ENCODE measurements around the gene LMBRD1. TPM values are rescaled to one million over a fixed set of nuclear protein-coding genes. Genes with fewer than 3 reads are reported as not detected.
A peak's percentile ranks its signal among the peaks of the same experiment; 100 is the strongest.

The LMBRD1 gene
- total RNA-seq, 2 experiments from 2014 or later, result 12.7 to 16.3 TPM

- Histone ChIP-seq H3K9me2 (ENCODE audit: insufficient read depth, low read length) (no peaks in the 10 kb centered on the region), H3K27ac (ENCODE audit: low read depth, low read length, poor library complexity, severe bottlenecking) (no peak overlapping the region), H2AFZ (ENCODE audit: low read length) (peak overlapping the region; percentile 98), H3K4me3 (ENCODE audit: low read depth, low read length, poor library complexity, severe bottlenecking) (peak overlapping the region; percentile 1), H3K36me3 (ENCODE audit: insufficient read depth, low read length) (no peaks in the 10 kb centered on the region), H3K9me3 (ENCODE audit: low read length) (no peaks in the 10 kb centered on the region), H4K20me1 (ENCODE audit: insufficient read depth, low read length) (no peaks in the 10 kb centered on the region), H3K4me1 (ENCODE audit: insufficient read depth, low read length, poor library complexity, severe bottlenecking) (peaks cover 41% of the 10 kb centered on the region), H3K79me2 (ENCODE audit: insufficient read depth, low read depth, low read length) (no peaks in the 10 kb centered on the region), H3K4me2 (ENCODE audit: low read length) (peak overlapping the region; percentile 52)
- intact Hi-C loops (cut with micrococcal nuclease; ENCODE audit: unreplicated experiment), result loop anchor here (2.0 kb wide), 1 partner anchor 51 kb away; the partner anchor contains the start of gene COL19A1
- BruUV-seq (replicated peaks), result no TSS peak
- TF ChIP-seq CTCF (conservative IDR thresholded peaks at IDR 0.05; ENCODE audit: low read length) (no peak), EZH2phosphoT487 (IDR thresholded peaks at IDR 0.05; ENCODE audit: borderline replicate concordance, low read depth, low read length) (no peak)
- DNase-seq (ENCODE audit: low spot score), result no peak
- POLR2A ChIA-PET, result interaction anchor here (0.5 to 6.0 kb wide), 7 partner anchors 18 to 1254 kb away, joined by 3 to 37 read pairs (median 3); partner anchors contain the start of gene LMBRD1
- CTCF ChIA-PET (ENCODE audit: unreplicated experiment), result no interaction called here
Measured at GRCh38 chr6:69816026-69816425, 19.2 kb upstream of the LMBRD1 start.

GRCh38 chr6:69813508-69813907 is 16.7 kb upstream of the LMBRD1 start:
- H3K4me3 ChIP-seq (ENCODE audit: low read depth, low read length, poor library complexity, severe bottlenecking), result no peak overlapping the region
- H4K20me1 ChIP-seq (ENCODE audit: insufficient read depth, low read length), result no peaks in the 10 kb centered on the region
- peak; percentile 38 for DNase-seq (ENCODE audit: low spot score)
- intact Hi-C loops (cut with micrococcal nuclease; ENCODE audit: unreplicated experiment), result no loop called here
- H3K36me3 ChIP-seq (ENCODE audit: insufficient read depth, low read length), result no peaks in the 10 kb centered on the region
- ChIA-PET CTCF (ENCODE audit: unreplicated experiment) (interaction anchor here (2.7 kb wide), 1 partner anchor 16 kb away, joined by 15 read pairs; the partner anchor contains the start of gene LMBRD1), POLR2A (interaction anchor here (0.6 to 6.0 kb wide), 6 partner anchors 13 to 623 kb away, joined by 3 to 37 read pairs (median 3); partner anchors contain the start of genes COL19A1 and LMBRD1)
- H3K4me2 ChIP-seq (ENCODE audit: low read length), result peak overlapping the region; percentile 54
- no TSS peak for BruUV-seq (replicated peaks)
- peaks cover 41% of the 10 kb centered on the region for H3K4me1 ChIP-seq (ENCODE audit: insufficient read depth, low read length, poor library complexity, severe bottlenecking)
- TF ChIP-seq CTCF (conservative IDR thresholded peaks at IDR 0.05; ENCODE audit: low read length) (no peak), EZH2phosphoT487 (IDR thresholded peaks at IDR 0.05; ENCODE audit: borderline replicate concordance, low read depth, low read length) (no peak)
- H3K27ac ChIP-seq (ENCODE audit: low read depth, low read length, poor library complexity, severe bottlenecking), result peak overlapping the region; percentile 0
- peak overlapping the region; percentile 98 for H2AFZ ChIP-seq (ENCODE audit: low read length)
- H3K79me2 ChIP-seq (ENCODE audit: insufficient read depth, low read depth, low read length), result no peaks in the 10 kb centered on the region
- H3K9me3 ChIP-seq (ENCODE audit: low read length), result no peaks in the 10 kb centered on the region
- H3K9me2 ChIP-seq (ENCODE audit: insufficient read depth, low read length), result no peaks in the 10 kb centered on the region

- TF ChIP-seq CTCF (conservative IDR thresholded peaks at IDR 0.05; ENCODE audit: low read length) (no peak), EZH2phosphoT487 (IDR thresholded peaks at IDR 0.05; ENCODE audit: borderline replicate concordance, low read depth, low read length) (no peak)
- DNase-seq (ENCODE audit: low spot score), result no peak
- no TSS peak for BruUV-seq (replicated peaks)
- Histone ChIP-seq H3K4me2 (ENCODE audit: low read length) (peak overlapping the region; percentile 54), H4K20me1 (ENCODE audit: insufficient read depth, low read length) (no peaks in the 10 kb centered on the region), H2AFZ (ENCODE audit: low read length) (peak overlapping the region; percentile 98), H3K79me2 (ENCODE audit: insufficient read depth, low read depth, low read length) (no peaks in the 10 kb centered on the region), H3K36me3 (ENCODE audit: insufficient read depth, low read length) (no peaks in the 10 kb centered on the region), H3K4me3 (ENCODE audit: low read depth, low read length, poor library complexity, severe bottlenecking) (no peak overlapping the region), H3K9me3 (ENCODE audit: low read length) (no peaks in the 10 kb centered on the region), H3K9me2 (ENCODE audit: insufficient read depth, low read length) (no peaks in the 10 kb centered on the region), H3K4me1 (ENCODE audit: insufficient read depth, low read length, poor library complexity, severe bottlenecking) (peaks cover 41% of the 10 kb centered on the region), H3K27ac (ENCODE audit: low read depth, low read length, poor library complexity, severe bottlenecking) (peak overlapping the region; percentile 0)
- intact Hi-C loops (cut with micrococcal nuclease; ENCODE audit: unreplicated experiment), result no loop called here
- ChIA-PET CTCF (ENCODE audit: unreplicated experiment) (interaction anchor here (2.7 kb wide), 1 partner anchor 16 kb away, joined by 15 read pairs; the partner anchor contains the start of gene LMBRD1), POLR2A (interaction anchor here (1.1 to 6.0 kb wide), 2 partner anchors 15 to 18 kb away, joined by 3 to 37 read pairs; partner anchors contain the start of gene LMBRD1)
Measured at GRCh38 chr6:69812746-69813427, 16.1 kb upstream of the LMBRD1 start.

Data from OCI-LY7 (cell line).